WTC11 (cell line): Measurements from ENCODE around the gene CTTNBP2NL.

Experiments used
- CBFB ChIP-seq: sonication (generic); formaldehyde crosslinking; IDR thresholded peaks from 2 replicates; pipeline ENCODE4 v1.8.1; 2022; ENCODE audit warnings: mild to moderate bottlenecking, low read depth, missing genetic modification reagents
- CREB1 ChIP-seq: sonication (generic); formaldehyde crosslinking; IDR thresholded peaks from 2 replicates; pipeline ENCODE4 v1.8.0; 2023; ENCODE audit warnings: mild to moderate bottlenecking, missing genetic modification reagents
- CTCF ChIP-seq: fragments of 200-600 bp; IDR thresholded peaks from 2 replicates; pipeline ENCODE4 v1.8.0; 2022; ENCODE audit warnings: antibody characterized with exemption
- RELA ChIP-seq: sonication (generic); formaldehyde crosslinking; IDR thresholded peaks from 2 replicates; pipeline ENCODE4 v1.8.1; 2022; ENCODE audit warnings: missing genetic modification reagents, mild to moderate bottlenecking, borderline replicate concordance
- TCF7 ChIP-seq: sonication (generic); formaldehyde crosslinking; IDR thresholded peaks from 2 replicates; pipeline ENCODE4 v1.8.0; 2022; ENCODE audit warnings: mild to moderate bottlenecking, low read depth, missing genetic modification reagents, moderate library complexity
- TEAD4 ChIP-seq: sonication (generic); formaldehyde crosslinking; IDR thresholded peaks from 2 replicates; pipeline ENCODE4 v1.8.0; 2022; ENCODE audit warnings: mild to moderate bottlenecking, missing genetic modification reagents
- ZNF423 ChIP-seq: fragments of 250-450 bp; sonication (Bioruptor Pico); IDR thresholded peaks from 2 replicates; pipeline ENCODE4 v2.1.2; 2022; ENCODE audit warnings: mild to moderate bottlenecking, moderate library complexity
- ZNF671 ChIP-seq: fragments of 250-450 bp; sonication (Bioruptor Pico); IDR thresholded peaks from 2 replicates; pipeline ENCODE4 v1.8.0; 2021; ENCODE audit warnings: mild to moderate bottlenecking

DNA sequence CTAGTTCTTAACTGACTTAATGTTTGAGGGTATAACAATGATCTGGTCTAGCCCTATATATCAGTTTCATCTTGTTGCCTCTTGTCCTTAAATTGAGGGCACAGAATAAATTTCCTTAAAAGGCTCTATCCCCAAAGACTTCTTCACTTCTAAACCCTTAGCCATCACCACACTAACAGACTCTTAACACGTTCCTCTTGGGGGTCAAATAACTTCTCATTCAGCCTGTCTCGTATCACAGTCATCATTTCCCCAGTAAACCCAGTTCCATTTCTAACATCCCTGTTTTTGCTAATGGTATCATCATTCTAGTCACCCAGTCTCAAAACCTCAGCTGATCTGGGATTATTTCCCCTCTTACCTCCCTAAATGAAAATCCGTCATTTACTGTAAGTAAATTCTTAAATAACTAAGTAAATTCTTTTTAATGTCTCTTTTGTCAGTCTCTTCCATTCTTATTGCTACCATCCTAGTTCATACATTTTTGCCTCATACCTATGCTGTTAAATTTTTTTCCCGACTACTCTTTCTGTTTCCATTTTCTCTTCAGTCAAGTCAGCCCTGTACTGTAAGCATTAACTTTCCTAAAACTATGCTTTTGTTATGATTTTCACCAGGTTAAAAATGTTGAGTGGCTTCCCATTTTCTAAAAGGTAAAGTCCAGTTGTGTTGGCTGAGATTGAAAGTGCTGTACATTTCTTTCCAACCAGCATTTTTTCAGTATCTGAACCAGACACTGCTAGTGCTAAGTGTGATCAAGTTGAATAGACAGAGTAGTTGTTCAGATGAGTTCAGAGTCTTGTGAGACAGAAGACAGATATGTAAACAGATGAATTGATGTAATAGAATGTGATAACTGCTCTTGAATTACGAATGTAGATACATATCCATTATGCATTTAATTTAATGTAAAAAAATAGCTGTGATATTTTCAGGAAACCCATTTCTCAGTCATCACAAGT lies 6.9 kb downstream of the CTTNBP2NL start:
- TF ChIP-seq TCF7 (CRISPR knock-in tag) (no peak), CTCF (no peak), CREB1 (CRISPR knock-in tag) (no peak), RELA (CRISPR knock-in tag) (no peak), ZNF671 (no peak), TEAD4 (no peak), CBFB (CRISPR knock-in tag) (no peak), ZNF423 (CRISPR knock-in tag) (no peak)
